Suprapubic skin (tissue), 4 donors: ENCODE results near the gene SLC39A9. TPM values are rescaled to one million over a fixed set of nuclear protein-coding genes. Genes with fewer than 3 reads are reported as not detected.

Experiments
- DNase-seq, 2 donors: peaks; one replicate each; pipeline ENCODE4 v3.0.0-alpha.2; 2019; ENCODE audit warnings: low spot score in 2 of 2
- H3K27ac ChIP-seq: fragments of 200-600 bp; sonication (generic); one replicate; pipeline ENCODE4 v1.5.1; 2019
- H3K27me3 ChIP-seq: fragments of 200-600 bp; sonication (generic); one replicate; pipeline ENCODE4 v1.5.1; 2019
- H3K36me3 ChIP-seq: fragments of 200-600 bp; sonication (generic); one replicate; pipeline ENCODE4 v1.5.1; 2019
- H3K4me1 ChIP-seq: fragments of 200-600 bp; sonication (generic); one replicate; pipeline ENCODE4 v1.5.1; 2019
- H3K4me3 ChIP-seq: fragments of 200-600 bp; sonication (generic); one replicate; pipeline ENCODE4 v1.5.1; 2019; ENCODE audit warnings: mild to moderate bottlenecking
- H3K9me3 ChIP-seq: fragments of 200-600 bp; sonication (generic); one replicate; pipeline ENCODE4 v1.5.1; 2019
- EP300 ChIP-seq: sonication (generic); formaldehyde crosslinking; IDR thresholded peaks from one replicate; pipeline ENCODE4 v1.6.1; 2017; ENCODE audit warnings: antibody characterized with exemption
- POLR2A ChIP-seq, 2 donors: fragments of 450-650 bp; IDR thresholded peaks; one replicate each; pipeline ENCODE4 v1.6.1; 2017; ENCODE audit warnings: antibody characterized with exemption in 2 of 2, mild to moderate bottlenecking in 2 of 2, moderate library complexity in 2 of 2
- POLR2AphosphoS5 ChIP-seq, 3 donors: sonication (generic); formaldehyde crosslinking; IDR thresholded peaks; one replicate each; pipeline ENCODE4 v1.6.1; 2017; ENCODE audit warnings: antibody characterized with exemption in 3 of 3
- WGBS: methylation state at CpG from one replicate; pipeline ENCODE4 v1.1.5; 2018; 5-methylcytosine and 5-hydroxymethylcytosine counted together
- total RNA-seq, 4 donors: library from RNA; depleted of rRNA; stranded (reverse); fragments of >200 nt; gene quantifications; one replicate each; pipeline ENCODE4 v1.1.0, GENCODE V29; 2016
- TF ChIP-seq, protein P1 (sequence below), 2 donors: fragments of 200-600 bp in 1 of 2; fragments of 450-650 bp in 1 of 2; sonication (generic) in 1 of 2; IDR thresholded peaks; one replicate each; pipeline ENCODE4 v1.5.1; 2016 to 2019; ENCODE audit warnings: antibody characterized with exemption in 2 of 2, mild to moderate bottlenecking in 1 of 2, moderate library complexity in 1 of 2

The SLC39A9 gene
- total RNA-seq, 4 donors from 2014 or later = 46.5 to 65.6 (median 60.2) TPM

DNA sequence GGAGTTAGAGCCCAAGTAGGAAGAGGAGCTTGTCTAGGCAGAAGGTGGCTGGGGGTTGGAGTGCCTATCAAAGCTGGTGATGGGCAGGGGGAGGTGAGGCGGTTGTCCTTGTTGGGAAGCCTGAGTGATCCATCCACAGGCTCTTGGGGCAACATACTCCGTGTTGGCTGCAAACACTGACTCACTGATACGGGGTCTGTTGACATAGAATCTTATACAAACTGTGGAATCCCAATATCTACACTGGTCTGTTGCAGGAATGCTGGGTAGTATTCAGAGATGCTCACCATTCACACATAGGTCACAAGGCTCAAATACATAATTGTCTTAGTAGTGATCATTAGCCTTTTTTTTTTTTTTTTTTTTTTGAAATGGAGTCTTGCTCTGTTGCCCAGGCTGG, 26.3 kb upstream of the SLC39A9 start:
- whole genome bisulfite sequencing = 90% methylated on average over 3 of the region's 3 CpGs
- Histone ChIP-seq H3K27ac (no peak overlapping the region), H3K4me1 (no peaks in the 10 kb centered on the region), H3K4me3 (no peak overlapping the region), H3K36me3 (peaks cover 29% of the 10 kb centered on the region), H3K9me3 (no peaks in the 10 kb centered on the region), H3K27me3 (no peaks in the 10 kb centered on the region)
- no peak for TF ChIP-seq POLR2A (IDR thresholded peaks at IDR 0.05)
- TF ChIP-seq, protein P1, sequence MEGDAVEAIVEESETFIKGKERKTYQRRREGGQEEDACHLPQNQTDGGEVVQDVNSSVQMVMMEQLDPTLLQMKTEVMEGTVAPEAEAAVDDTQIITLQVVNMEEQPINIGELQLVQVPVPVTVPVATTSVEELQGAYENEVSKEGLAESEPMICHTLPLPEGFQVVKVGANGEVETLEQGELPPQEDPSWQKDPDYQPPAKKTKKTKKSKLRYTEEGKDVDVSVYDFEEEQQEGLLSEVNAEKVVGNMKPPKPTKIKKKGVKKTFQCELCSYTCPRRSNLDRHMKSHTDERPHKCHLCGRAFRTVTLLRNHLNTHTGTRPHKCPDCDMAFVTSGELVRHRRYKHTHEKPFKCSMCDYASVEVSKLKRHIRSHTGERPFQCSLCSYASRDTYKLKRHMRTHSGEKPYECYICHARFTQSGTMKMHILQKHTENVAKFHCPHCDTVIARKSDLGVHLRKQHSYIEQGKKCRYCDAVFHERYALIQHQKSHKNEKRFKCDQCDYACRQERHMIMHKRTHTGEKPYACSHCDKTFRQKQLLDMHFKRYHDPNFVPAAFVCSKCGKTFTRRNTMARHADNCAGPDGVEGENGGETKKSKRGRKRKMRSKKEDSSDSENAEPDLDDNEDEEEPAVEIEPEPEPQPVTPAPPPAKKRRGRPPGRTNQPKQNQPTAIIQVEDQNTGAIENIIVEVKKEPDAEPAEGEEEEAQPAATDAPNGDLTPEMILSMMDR (IDR thresholded peaks at IDR 0.05) = no peak
- no peak for TF ChIP-seq POLR2AphosphoS5 (IDR thresholded peaks at IDR 0.05)
- TF ChIP-seq EP300 = no peak
- DNase-seq = no peak

DNA sequence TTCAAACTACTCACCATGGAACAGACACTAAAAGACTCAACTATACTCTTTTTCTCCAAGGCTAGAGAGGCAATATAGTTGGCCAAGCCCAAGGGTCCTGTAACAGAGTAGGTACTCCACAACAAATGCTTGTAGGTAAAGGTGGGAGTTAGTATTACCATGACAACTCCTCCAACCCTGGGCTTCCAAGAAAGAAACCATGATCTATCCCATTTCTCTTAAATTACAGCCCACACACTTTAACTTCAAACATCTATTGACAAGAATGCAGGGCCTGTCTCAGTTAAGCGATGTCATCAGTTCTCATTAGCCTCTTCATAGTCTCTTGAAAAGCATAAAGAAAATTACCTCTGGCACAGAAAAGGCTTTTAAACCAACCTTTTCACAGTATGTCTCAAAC, 25.4 kb upstream of the SLC39A9 start:
- Histone ChIP-seq H3K9me3 (no peaks in the 10 kb centered on the region), H3K4me3 (no peak overlapping the region), H3K27ac (no peak overlapping the region), H3K36me3 (peaks cover 32% of the 10 kb centered on the region), H3K27me3 (no peaks in the 10 kb centered on the region), H3K4me1 (no peaks in the 10 kb centered on the region)
- DNase-seq = no peak
- TF ChIP-seq POLR2AphosphoS5 (IDR thresholded peaks at IDR 0.05) (no peak), EP300 (no peak), POLR2A (IDR thresholded peaks at IDR 0.05) (no peak)
- TF ChIP-seq, protein P1 (IDR thresholded peaks at IDR 0.05) = no peak
- 81% methylated on average over 1 of the region's 1 CpG for WGBS

DNA sequence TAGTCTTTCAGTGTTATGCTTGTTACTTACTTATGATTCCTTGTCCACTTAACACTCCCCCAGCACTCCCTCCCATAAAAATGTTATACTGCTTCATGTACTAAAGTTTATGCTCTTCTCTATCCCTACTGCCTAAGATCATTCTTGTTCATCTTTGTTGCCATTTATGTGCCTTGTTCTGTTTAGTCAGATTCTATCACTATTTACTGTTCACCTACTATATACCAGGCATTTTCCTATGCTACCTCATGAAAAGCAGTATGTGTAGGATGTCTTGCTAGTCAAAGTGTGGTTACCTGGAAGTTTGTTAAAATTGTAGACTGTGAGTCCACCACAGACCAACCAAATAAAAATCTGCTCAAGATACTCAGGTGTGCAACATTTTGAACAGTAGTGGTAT, 24.3 kb upstream of the SLC39A9 start:
- H3K27ac ChIP-seq = no peak overlapping the region
- H3K27me3 ChIP-seq = no peaks in the 10 kb centered on the region
- no peak for DNase-seq
- H3K4me3 ChIP-seq = no peak overlapping the region
- TF ChIP-seq, protein P1 (IDR thresholded peaks at IDR 0.05) = no peak
- H3K4me1 ChIP-seq = no peaks in the 10 kb centered on the region
- H3K9me3 ChIP-seq = no peaks in the 10 kb centered on the region
- H3K36me3 ChIP-seq = peaks cover 37% of the 10 kb centered on the region

DNA sequence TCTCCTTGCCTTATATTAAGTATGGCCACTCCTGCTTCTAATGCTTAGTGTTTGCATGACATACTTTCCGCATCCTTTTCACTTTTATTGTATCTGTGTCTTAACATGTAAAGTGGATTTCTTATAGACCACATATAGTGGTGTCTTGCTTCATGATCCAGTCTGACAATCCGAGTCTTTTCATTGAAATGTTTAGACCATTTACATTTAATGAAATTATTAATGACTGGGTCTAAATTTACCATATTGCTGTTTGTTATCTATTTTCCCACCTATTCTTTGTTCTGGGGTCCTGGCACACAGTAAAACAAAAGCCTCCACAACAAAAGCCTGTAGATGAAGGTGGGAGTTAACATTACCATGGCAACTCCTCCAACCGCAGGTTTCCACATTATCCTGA, 23.3 kb upstream of the SLC39A9 start:
- no peak for DNase-seq
- Histone ChIP-seq H3K4me3 (no peak overlapping the region), H3K9me3 (no peaks in the 10 kb centered on the region), H3K27ac (no peak overlapping the region), H3K4me1 (no peaks in the 10 kb centered on the region), H3K36me3 (peaks cover 40% of the 10 kb centered on the region), H3K27me3 (no peaks in the 10 kb centered on the region)
- 98% methylated on average over 3 of the region's 3 CpGs for WGBS
- TF ChIP-seq EP300 (no peak), POLR2AphosphoS5 (IDR thresholded peaks at IDR 0.05) (no peak), POLR2A (IDR thresholded peaks at IDR 0.05) (no peak)
- TF ChIP-seq, protein P1 (IDR thresholded peaks at IDR 0.05) = no peak

DNA sequence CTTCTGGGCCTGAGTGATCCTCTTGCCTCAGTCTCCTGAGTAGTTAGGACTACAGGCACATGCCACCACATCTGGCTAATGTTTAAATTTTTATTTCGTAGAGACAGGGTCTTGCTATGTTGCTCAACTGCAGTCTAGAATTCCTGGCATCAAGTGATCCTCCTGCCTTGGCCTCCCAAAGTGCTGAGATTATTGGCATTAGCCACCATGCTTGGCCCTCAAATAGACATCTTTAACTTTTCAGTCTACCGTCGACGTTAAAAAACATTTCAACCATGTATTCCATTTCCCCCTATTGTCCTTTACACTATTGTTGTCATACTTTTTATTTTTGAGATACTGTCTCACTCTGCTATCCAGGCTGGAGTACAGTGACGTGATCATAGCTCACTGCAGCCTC, 22.8 kb upstream of the SLC39A9 start:
- TF ChIP-seq, protein P1 (IDR thresholded peaks at IDR 0.05) = no peak
- TF ChIP-seq POLR2A (IDR thresholded peaks at IDR 0.05) = no peak
- no peak for TF ChIP-seq POLR2AphosphoS5 (IDR thresholded peaks at IDR 0.05)
- no peak for TF ChIP-seq EP300
- Histone ChIP-seq H3K9me3 (no peaks in the 10 kb centered on the region), H3K4me3 (no peak overlapping the region), H3K27me3 (no peaks in the 10 kb centered on the region), H3K36me3 (peaks cover 45% of the 10 kb centered on the region), H3K27ac (no peak overlapping the region), H3K4me1 (no peaks in the 10 kb centered on the region)
- WGBS = 97% methylated on average over 5 of the region's 5 CpGs
- no peak for DNase-seq
